GM12878 (cell line): ENCODE measurements around the gene PSRC1.

Source experiments
- CHD2 ChIP-seq: IDR thresholded peaks from 2 replicates; pipeline ENCODE4 v1.6.1; 2011; ENCODE audit warnings: low read depth, low read length, improper control_type of control experiment, borderline replicate concordance
- EP300 ChIP-seq, 2 experiments: fragments of 150-350 bp in 1 of 2; IDR thresholded peaks; 2 replicates each; pipeline ENCODE4 v1.6.1; 2011 to 2012; ENCODE audit warnings: low read depth in 2 of 2, low read length in 2 of 2, borderline replicate concordance in 1 of 2, improper control_type of control experiment in 1 of 2, inconsistent platforms in 1 of 2; ENCODE audit not compliant: control insufficient read depth in 1 of 2
- GABPA ChIP-seq: IDR thresholded peaks from 2 replicates; pipeline ENCODE4 v1.6.1; 2014; ENCODE audit warnings: antibody characterized with exemption, low read depth, mild to moderate bottlenecking, inconsistent platforms
- PAX8 ChIP-seq: fragments of 450-650 bp; IDR thresholded peaks from 2 replicates; pipeline ENCODE4 v1.6.1; 2017; ENCODE audit warnings: mild to moderate bottlenecking, moderate library complexity
- POLR2AphosphoS2 ChIP-seq: IDR thresholded peaks from 2 replicates; pipeline ENCODE4 v1.6.1; 2011; ENCODE audit warnings: low read depth, mild to moderate bottlenecking, low read length, improper control_type of control experiment, moderate library complexity
- POLR2AphosphoS5 ChIP-seq: IDR thresholded peaks from 2 replicates; pipeline ENCODE4 v1.6.1; 2011; ENCODE audit warnings: mild to moderate bottlenecking, low read length, inconsistent platforms
- RAD21 ChIP-seq: IDR thresholded peaks from 2 replicates; pipeline ENCODE4 v1.6.1; 2011; ENCODE audit warnings: mild to moderate bottlenecking, low read depth, low read length, moderate library complexity; ENCODE audit not compliant: insufficient read depth
- RELA ChIP-seq: fragments of 450-650 bp; IDR thresholded peaks from 2 replicates; pipeline ENCODE4 v1.8.0; 2014; ENCODE audit warnings: borderline replicate concordance; ENCODE audit not compliant: partially characterized antibody
- SMAD1 ChIP-seq: fragments of 450-650 bp; IDR thresholded peaks from 2 replicates; pipeline ENCODE4 v1.6.1; 2018; ENCODE audit warnings: mild to moderate bottlenecking, low read depth; ENCODE audit not compliant: partially characterized antibody
- TCF12 ChIP-seq: IDR thresholded peaks from 2 replicates; pipeline ENCODE4 v1.6.1; 2011; ENCODE audit warnings: low read depth, mild to moderate bottlenecking, low read length
- TF ChIP-seq, protein P1 (sequence below): fragments of 450-650 bp; IDR thresholded peaks from 2 replicates; pipeline ENCODE4 v1.6.1; 2017; ENCODE audit warnings: mild to moderate bottlenecking
- TF ChIP-seq, protein P2 (sequence below): fragments of 450-650 bp; formaldehyde crosslinking; IDR thresholded peaks from 2 replicates; pipeline ENCODE4 v1.4.0; 2020; ENCODE audit warnings: mild to moderate bottlenecking, moderate library complexity

GRCh38 chr1:109265016-109265415 is 17.9 kb downstream of the PSRC1 start:
- TF ChIP-seq, protein P1, sequence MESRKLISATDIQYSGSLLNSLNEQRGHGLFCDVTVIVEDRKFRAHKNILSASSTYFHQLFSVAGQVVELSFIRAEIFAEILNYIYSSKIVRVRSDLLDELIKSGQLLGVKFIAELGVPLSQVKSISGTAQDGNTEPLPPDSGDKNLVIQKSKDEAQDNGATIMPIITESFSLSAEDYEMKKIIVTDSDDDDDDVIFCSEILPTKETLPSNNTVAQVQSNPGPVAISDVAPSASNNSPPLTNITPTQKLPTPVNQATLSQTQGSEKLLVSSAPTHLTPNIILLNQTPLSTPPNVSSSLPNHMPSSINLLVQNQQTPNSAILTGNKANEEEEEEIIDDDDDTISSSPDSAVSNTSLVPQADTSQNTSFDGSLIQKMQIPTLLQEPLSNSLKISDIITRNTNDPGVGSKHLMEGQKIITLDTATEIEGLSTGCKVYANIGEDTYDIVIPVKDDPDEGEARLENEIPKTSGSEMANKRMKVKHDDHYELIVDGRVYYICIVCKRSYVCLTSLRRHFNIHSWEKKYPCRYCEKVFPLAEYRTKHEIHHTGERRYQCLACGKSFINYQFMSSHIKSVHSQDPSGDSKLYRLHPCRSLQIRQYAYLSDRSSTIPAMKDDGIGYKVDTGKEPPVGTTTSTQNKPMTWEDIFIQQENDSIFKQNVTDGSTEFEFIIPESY = no peak
- no peak for TF ChIP-seq SMAD1
- TF ChIP-seq POLR2AphosphoS5 = no peak
- TF ChIP-seq POLR2AphosphoS2 = no peak
- no peak for TF ChIP-seq RAD21
- no peak for TF ChIP-seq TCF12
- TF ChIP-seq CHD2 = no peak
- TF ChIP-seq RELA = no peak
- TF ChIP-seq, protein P2, sequence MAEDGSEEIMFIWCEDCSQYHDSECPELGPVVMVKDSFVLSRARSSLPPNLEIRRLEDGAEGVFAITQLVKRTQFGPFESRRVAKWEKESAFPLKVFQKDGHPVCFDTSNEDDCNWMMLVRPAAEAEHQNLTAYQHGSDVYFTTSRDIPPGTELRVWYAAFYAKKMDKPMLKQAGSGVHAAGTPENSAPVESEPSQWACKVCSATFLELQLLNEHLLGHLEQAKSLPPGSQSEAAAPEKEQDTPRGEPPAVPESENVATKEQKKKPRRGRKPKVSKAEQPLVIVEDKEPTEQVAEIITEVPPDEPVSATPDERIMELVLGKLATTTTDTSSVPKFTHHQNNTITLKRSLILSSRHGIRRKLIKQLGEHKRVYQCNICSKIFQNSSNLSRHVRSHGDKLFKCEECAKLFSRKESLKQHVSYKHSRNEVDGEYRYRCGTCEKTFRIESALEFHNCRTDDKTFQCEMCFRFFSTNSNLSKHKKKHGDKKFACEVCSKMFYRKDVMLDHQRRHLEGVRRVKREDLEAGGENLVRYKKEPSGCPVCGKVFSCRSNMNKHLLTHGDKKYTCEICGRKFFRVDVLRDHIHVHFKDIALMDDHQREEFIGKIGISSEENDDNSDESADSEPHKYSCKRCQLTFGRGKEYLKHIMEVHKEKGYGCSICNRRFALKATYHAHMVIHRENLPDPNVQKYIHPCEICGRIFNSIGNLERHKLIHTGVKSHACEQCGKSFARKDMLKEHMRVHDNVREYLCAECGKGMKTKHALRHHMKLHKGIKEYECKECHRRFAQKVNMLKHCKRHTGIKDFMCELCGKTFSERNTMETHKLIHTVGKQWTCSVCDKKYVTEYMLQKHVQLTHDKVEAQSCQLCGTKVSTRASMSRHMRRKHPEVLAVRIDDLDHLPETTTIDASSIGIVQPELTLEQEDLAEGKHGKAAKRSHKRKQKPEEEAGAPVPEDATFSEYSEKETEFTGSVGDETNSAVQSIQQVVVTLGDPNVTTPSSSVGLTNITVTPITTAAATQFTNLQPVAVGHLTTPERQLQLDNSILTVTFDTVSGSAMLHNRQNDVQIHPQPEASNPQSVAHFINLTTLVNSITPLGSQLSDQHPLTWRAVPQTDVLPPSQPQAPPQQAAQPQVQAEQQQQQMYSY = no peak
- no peak for TF ChIP-seq GABPA
- TF ChIP-seq PAX8 = no peak
- no peak for TF ChIP-seq EP300 (IDR thresholded peaks at IDR 0.05; ENCODE audit: borderline replicate concordance in 1 of 2, control insufficient read depth in 1 of 2, low read depth in 2 of 2, low read length in 2 of 2)
